ENCODE results near the gene ANKRD11.

The ANKRD11 gene

GRCh38 chr16:89506113-89506504 is 15.7 kb upstream of the ANKRD11 start:
- no peak for DNase-seq

GRCh38 chr16:89505204-89506112 is 15.1 kb upstream of the ANKRD11 start:
- peak; percentile 77 to 82 for DNase-seq

- no peak for DNase-seq
These were observed 13.7 kb upstream of the ANKRD11 start for GRCh38 chr16:89504091-89504490.

GRCh38 chr16:89502081-89502843 is 11.9 kb upstream of the ANKRD11 start:
- DNase-seq: no peak

GRCh38 chr16:89499767-89500166 is 9.4 kb upstream of the ANKRD11 start:
- no peak for DNase-seq

- DNase-seq: no peak
These were observed 8.5 kb upstream of the ANKRD11 start for GRCh38 chr16:89498839-89499238.

GRCh38 chr16:89495121-89495520 is 4.8 kb upstream of the ANKRD11 start:
- DNase-seq: no peak

GRCh38 chr16:89493776-89494175 is 3.4 kb upstream of the ANKRD11 start:
- no peak for DNase-seq

- DNase-seq: no peak
These were observed 1.8 kb upstream of the ANKRD11 start for GRCh38 chr16:89491974-89492687.

- DNase-seq: no peak
These were observed 993 bp upstream of the ANKRD11 start for GRCh38 chr16:89491238-89491869.

- DNase-seq: no peak
These were observed 393 bp downstream of the ANKRD11 start for GRCh38 chr16:89489898-89490438.

- DNase-seq: peak; percentile 73
These were observed 1.1 kb downstream of the ANKRD11 start for GRCh38 chr16:89489040-89489897.

GRCh38 chr16:89485701-89486246 is 4.6 kb downstream of the ANKRD11 start:
- DNase-seq: no peak

- no peak for DNase-seq
These were observed 5.3 kb downstream of the ANKRD11 start for GRCh38 chr16:89484923-89485679.

GRCh38 chr16:89484041-89484501 is 6.3 kb downstream of the ANKRD11 start:
- DNase-seq: no peak

GRCh38 chr16:89482817-89483205 is 7.5 kb downstream of the ANKRD11 start:
- no peak for DNase-seq

- no peak for DNase-seq
These were observed 8.1 kb downstream of the ANKRD11 start for GRCh38 chr16:89482150-89482816.

- no peak for DNase-seq
These were observed 8.9 kb downstream of the ANKRD11 start for GRCh38 chr16:89481356-89481955.

- DNase-seq: no peak
These were observed 11.7 kb downstream of the ANKRD11 start for GRCh38 chr16:89478576-89479221.

Data from stimulated activated CD4-positive, alpha-beta T cell treated with anti-CD3 and anti-CD28 coated beads, Interleukin-2, amount 100 ng/mL, for 48 hours (primary cell).